ENCODE results near the gene MCRS1.

- TF ChIP-seq CTCF (IDR thresholded peaks at IDR 0.05) (no peak), POLR2A (IDR thresholded peaks at IDR 0.05; ENCODE audit: low read depth) (no peak), EP300 (IDR thresholded peaks at IDR 0.05) (no peak)
Observed at GRCh38 chr12:49560695-49561094, 7.2 kb downstream of the MCRS1 start.
